Chondrocyte (in vitro differentiated cells): Measurements from ENCODE around the gene SLC1A1. TPM values are rescaled to one million over a fixed set of nuclear protein-coding genes. Genes with fewer than 3 reads are reported as not detected.
A peak's percentile ranks its signal among the peaks of the same experiment; 100 is the strongest.
"Not testable (repeated sequence)": the region's sequence is repeated elsewhere in the genome, so short reads cannot be mapped to it uniquely, and the experiment has no call there.

Experiments
- DNase-seq: peaks from one replicate; pipeline ENCODE4 v3.0.0; 2021; ENCODE audit warnings: mixed read lengths, low spot score
- H3K27ac Mint-ChIP-seq: one replicate; pipeline ENCODE4 v1.8.0; 2021; ENCODE audit warnings: mild to moderate bottlenecking, moderate library complexity, mixed read lengths; ENCODE audit not compliant: unreplicated experiment
- H3K27me3 Mint-ChIP-seq: 2 replicates; pipeline ENCODE4 v1.8.0; 2021; ENCODE audit warnings: low read depth, mixed read lengths
- H3K36me3 Mint-ChIP-seq: 2 replicates; pipeline ENCODE4 v1.8.0; 2021; ENCODE audit warnings: low read depth, mixed read lengths
- H3K4me1 Mint-ChIP-seq: 2 replicates; pipeline ENCODE4 v1.8.0; 2021; ENCODE audit warnings: low read depth, mild to moderate bottlenecking, mixed read lengths
- H3K4me3 Mint-ChIP-seq: one replicate; pipeline ENCODE4 v1.8.0; 2021; ENCODE audit warnings: mild to moderate bottlenecking, moderate library complexity, mixed read lengths; ENCODE audit not compliant: unreplicated experiment
- H3K9me3 Mint-ChIP-seq: 2 replicates; pipeline ENCODE4 v1.8.0; 2021; ENCODE audit warnings: low read depth, mixed read lengths
- CTCF ChIP-seq: fragments of 200-600 bp; sonication (generic); IDR thresholded peaks from 2 replicates; pipeline ENCODE4 v1.5.0; 2021; ENCODE audit warnings: antibody characterized with exemption, mild to moderate bottlenecking, moderate library complexity
- total RNA-seq: library from RNA; stranded (reverse); gene quantifications from 3 replicates; pipeline ENCODE4 v1.2.1, GENCODE V29; 2021

Gene SLC1A1
- total RNA-seq, 1 donor from 2014 or later, result 11.0 TPM

GRCh38 chr9:4596165-4596922 lies 106.1 kb downstream of the SLC1A1 start:
- H3K27ac Mint-ChIP-seq, result no peak overlapping the region
- no peak for DNase-seq
- no peak for TF ChIP-seq CTCF
- no peaks in the 10 kb centered on the region for H3K9me3 Mint-ChIP-seq
- H3K27me3 Mint-ChIP-seq, result peaks cover 7% of the 10 kb centered on the region
- H3K4me1 Mint-ChIP-seq, result peaks cover 13% of the 10 kb centered on the region
- peaks cover 5% of the 10 kb centered on the region for H3K36me3 Mint-ChIP-seq
- no peak overlapping the region for H3K4me3 Mint-ChIP-seq

- peaks cover 7% of the 10 kb centered on the region for H3K27me3 Mint-ChIP-seq
- TF ChIP-seq CTCF, result no peak
- DNase-seq, result no peak
- no peaks in the 10 kb centered on the region for H3K9me3 Mint-ChIP-seq
- H3K4me3 Mint-ChIP-seq, result no peak overlapping the region
- H3K36me3 Mint-ChIP-seq, result peaks cover 3% of the 10 kb centered on the region
- H3K27ac Mint-ChIP-seq, result no peak overlapping the region
- peaks cover 9% of the 10 kb centered on the region for H3K4me1 Mint-ChIP-seq
These were observed 110.1 kb downstream of the SLC1A1 start for GRCh38 chr9:4600368-4600767.

- no peak for DNase-seq
- no peak overlapping the region for H3K4me3 Mint-ChIP-seq
- peaks cover 7% of the 10 kb centered on the region for H3K27me3 Mint-ChIP-seq
- no peak for TF ChIP-seq CTCF
- no peaks in the 10 kb centered on the region for H3K9me3 Mint-ChIP-seq
- H3K4me1 Mint-ChIP-seq, result no peaks in the 10 kb centered on the region
- no peak overlapping the region for H3K27ac Mint-ChIP-seq
- peaks cover 3% of the 10 kb centered on the region for H3K36me3 Mint-ChIP-seq
These were observed 113.6 kb downstream of the SLC1A1 start for GRCh38 chr9:4603830-4604229.

GRCh38 chr9:4604678-4605095 lies 114.4 kb downstream of the SLC1A1 start:
- Mint-ChIP-seq H3K27ac (no peak overlapping the region), H3K9me3 (no peaks in the 10 kb centered on the region), H3K27me3 (peaks cover 7% of the 10 kb centered on the region), H3K4me1 (no peaks in the 10 kb centered on the region), H3K4me3 (no peak overlapping the region), H3K36me3 (peaks cover 3% of the 10 kb centered on the region)
- DNase-seq, result no peak
- TF ChIP-seq CTCF, result peak; percentile 86

GRCh38 chr9:4606033-4606432 lies 115.8 kb downstream of the SLC1A1 start:
- H3K36me3 Mint-ChIP-seq, H3K27ac Mint-ChIP-seq, H3K4me1 Mint-ChIP-seq, H3K27me3 Mint-ChIP-seq, H3K4me3 Mint-ChIP-seq, H3K9me3 Mint-ChIP-seq, DNase-seq: not testable (repeated sequence)

- Mint-ChIP-seq H3K36me3 (peaks cover 1% of the 10 kb centered on the region), H3K4me1 (peaks cover 7% of the 10 kb centered on the region), H3K9me3 (no peaks in the 10 kb centered on the region), H3K27ac (no peak overlapping the region), H3K4me3 (no peak overlapping the region), H3K27me3 (no peaks in the 10 kb centered on the region)
- no peak for DNase-seq
- TF ChIP-seq CTCF, result no peak
These were observed 124.4 kb downstream of the SLC1A1 start for GRCh38 chr9:4614627-4615026.
